ENCODE data around the gene MAPK8IP3. TPM values are rescaled to one million over a fixed set of nuclear protein-coding genes. Genes with fewer than 3 reads are reported as not detected.

Gene MAPK8IP3
- total and polyA plus RNA-seq, 9 of the 15 experiments (the other 6 are each of a cell fraction or from before 2014, with no cell fraction given): 0.17 to 58.7 (median 16.7) TPM

DNA sequence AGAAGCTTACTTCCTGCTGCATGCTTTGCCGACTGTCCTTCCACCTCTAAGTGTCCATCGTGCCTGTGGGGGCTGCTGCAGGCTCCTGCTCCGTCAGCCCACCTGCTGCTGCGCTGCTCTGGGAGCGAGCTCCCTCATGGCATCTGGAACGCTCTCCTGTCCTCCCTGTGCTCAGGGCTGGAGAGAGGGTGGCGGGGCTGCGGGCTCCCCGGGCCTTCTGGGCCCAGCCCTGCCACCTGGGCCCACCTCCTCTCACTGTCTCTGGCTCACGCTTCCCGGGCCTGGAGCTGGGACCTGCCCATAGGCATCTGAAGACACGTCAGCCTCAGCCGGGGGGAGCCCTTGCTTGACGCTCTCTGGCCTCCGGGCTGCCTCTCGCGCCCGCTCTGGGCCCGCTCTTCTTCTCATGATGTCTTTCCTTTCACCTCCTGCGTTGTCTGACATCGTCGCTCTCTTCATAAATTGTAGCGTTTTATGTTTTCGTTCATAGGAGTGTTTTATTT, 38.4 kb downstream of the MAPK8IP3 start:
- Histone ChIP-seq H3K4me1 (replicated peaks in 1 of 2; ENCODE audit: control insufficient read depth in 2 of 2, insufficient read depth in 2 of 2, low read length in 2 of 2) (peaks cover 0 to 36% of the 10 kb centered on the region in 2 experiments; a peak in 2 of 5 replicates), H4K20me1 (replicated peaks; ENCODE audit: control insufficient read depth, insufficient read depth, low read length) (no peaks in the 10 kb centered on the region), H3K27ac (ENCODE audit: extremely low read depth, low read depth, low read length) (no peak overlapping the region), H3K9me1 (ENCODE audit: control insufficient read depth, insufficient read depth, low read length) (peaks cover 1% of the 10 kb centered on the region), H3K4me3 (no peak overlapping the region), H3K36me3 (ENCODE audit: control insufficient read depth, insufficient read depth, low read length) (peaks cover 38% of the 10 kb centered on the region; the same call in 1 of the 3 replicates), H3K27me3 (ENCODE audit: control insufficient read depth in 2 of 2, insufficient read depth in 2 of 2, low read length in 2 of 2) (no peaks in the 10 kb centered on the region; a peak in 1 of 5 replicates), H3K9ac (ENCODE audit: insufficient read depth in 1 of 2, low read depth in 2 of 2, low read length in 2 of 2) (peak overlapping the region in 1 of 2 experiments; percentile 48; a peak in 1 of 4 replicates), H3K4me2 (ENCODE audit: insufficient read depth, low read length) (no peak overlapping the region), H2AFZ (ENCODE audit: low read depth, low read length) (no peak overlapping the region), H3K79me2 (ENCODE audit: control insufficient read depth, insufficient read depth, low read length) (no peaks in the 10 kb centered on the region), H3K9me3 (replicated peaks; ENCODE audit: control insufficient read depth, insufficient read depth, low read depth, low read length) (peaks cover 5% of the 10 kb centered on the region; the same call in 1 of the 2 replicates)
- 89% methylated on average over 20 of the region's 24 CpGs for WGBS (ENCODE audit: insufficient coverage, low coverage, missing lambda C conversion rate)
- in situ Hi-C loops (cut with MboI): no loop called here
- no peak for FAIRE-seq
- TF ChIP-seq KAT7 (CRISPR knock-in tag; IDR thresholded peaks at IDR 0.05; ENCODE audit: borderline replicate concordance): no peak
- peak; percentile 39 for TF ChIP-seq RBM22 (IDR thresholded peaks at IDR 0.05; ENCODE audit: low read depth, low read length, poor library complexity, severe bottlenecking)
- DNase-seq (ENCODE audit: extremely low read depth in 1 of 4, low spot score in 3 of 4): no peak
- intact Hi-C loops (cut with micrococcal nuclease): no loop called here
- no TSS peak for BruUV-seq (replicated peaks)
- CTCF ChIA-PET (ENCODE audit: low intra/inter-chr PET ratio): no interaction called here
- ATAC-seq: no peak
- POLR2A ChIA-PET: interaction anchor here (1.3 kb wide), 1 partner anchor 23 kb away, joined by 3 read pairs; no protein-coding TSS in a partner anchor

DNA sequence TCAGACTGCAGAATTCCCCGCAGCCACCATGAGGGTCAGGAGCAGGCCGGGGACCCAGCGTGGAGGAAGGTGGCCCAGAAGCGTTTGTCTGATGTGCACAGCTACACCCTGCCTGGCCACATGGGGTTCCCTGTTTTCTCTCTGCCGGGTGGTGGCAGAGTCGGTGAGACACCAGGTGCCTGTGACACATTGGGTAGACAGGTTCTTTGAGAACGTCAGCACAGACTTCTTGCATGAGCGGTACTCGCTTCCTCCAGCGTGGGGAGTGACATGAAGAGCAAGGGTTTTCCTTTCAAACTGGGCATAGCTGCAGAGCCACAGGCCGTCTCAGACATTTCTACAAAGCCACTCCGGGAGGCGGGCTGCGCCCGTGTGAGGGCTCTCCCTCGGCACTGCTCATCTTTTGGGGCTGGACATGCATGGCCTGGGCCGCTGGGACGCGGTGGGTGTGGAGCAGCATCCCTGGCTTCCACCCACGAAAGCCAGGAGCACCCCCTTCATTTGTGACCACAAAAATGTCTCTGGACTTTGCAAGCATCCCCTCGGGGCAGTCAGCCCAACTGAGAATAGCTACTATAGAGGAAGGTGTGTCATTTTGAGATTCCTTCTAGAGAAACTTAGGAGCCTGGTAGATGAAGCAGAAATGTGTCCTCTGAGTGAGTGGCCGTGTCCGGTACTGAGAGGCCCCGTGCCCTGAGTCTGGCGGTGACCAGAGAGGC, 39.3 kb downstream of the MAPK8IP3 start:
- Histone ChIP-seq H3K79me2 (ENCODE audit: control insufficient read depth, insufficient read depth, low read length) (no peaks in the 10 kb centered on the region), H2AFZ (ENCODE audit: low read depth, low read length) (no peak overlapping the region), H3K4me3 (no peak overlapping the region), H3K9me1 (ENCODE audit: control insufficient read depth, insufficient read depth, low read length) (peaks cover 3% of the 10 kb centered on the region), H3K36me3 (ENCODE audit: control insufficient read depth, insufficient read depth, low read length) (peaks cover 42% of the 10 kb centered on the region; the same call in 1 of the 3 replicates), H4K20me1 (replicated peaks; ENCODE audit: control insufficient read depth, insufficient read depth, low read length) (no peaks in the 10 kb centered on the region), H3K27me3 (ENCODE audit: control insufficient read depth in 2 of 2, insufficient read depth in 2 of 2, low read length in 2 of 2) (no peaks in the 10 kb centered on the region; a peak in 1 of 5 replicates), H3K9me3 (replicated peaks; ENCODE audit: control insufficient read depth, insufficient read depth, low read depth, low read length) (no peaks in the 10 kb centered on the region), H3K9ac (ENCODE audit: insufficient read depth in 1 of 2, low read depth in 2 of 2, low read length in 2 of 2) (no peak overlapping the region; a peak in 1 of 4 replicates), H3K27ac (ENCODE audit: extremely low read depth, low read depth, low read length) (no peak overlapping the region), H3K4me2 (ENCODE audit: insufficient read depth, low read length) (no peak overlapping the region), H3K4me1 (replicated peaks in 1 of 2; ENCODE audit: control insufficient read depth in 2 of 2, insufficient read depth in 2 of 2, low read length in 2 of 2) (peaks cover 0 to 30% of the 10 kb centered on the region in 2 experiments; a peak in 2 of 5 replicates)
- 86% methylated on average over 20 of the region's 25 CpGs for WGBS (ENCODE audit: insufficient coverage, low coverage, missing lambda C conversion rate)
- TSS peak; percentile 35 for BruUV-seq (replicated peaks)
- CTCF ChIA-PET (ENCODE audit: low intra/inter-chr PET ratio): no interaction called here
- POLR2A ChIA-PET: interaction anchor here (0.6 to 1.2 kb wide), 2 partner anchors 24 to 161 kb away, joined by 3 to 4 read pairs; no protein-coding TSS in a partner anchor
- ATAC-seq (no peak), FAIRE-seq (no peak), DNase-seq (ENCODE audit: extremely low read depth in 1 of 4, low spot score in 3 of 4) (no peak)
- in situ Hi-C loops (cut with MboI) (no loop called here), intact Hi-C loops (cut with micrococcal nuclease) (no loop called here)
- TF ChIP-seq, protein P1, sequence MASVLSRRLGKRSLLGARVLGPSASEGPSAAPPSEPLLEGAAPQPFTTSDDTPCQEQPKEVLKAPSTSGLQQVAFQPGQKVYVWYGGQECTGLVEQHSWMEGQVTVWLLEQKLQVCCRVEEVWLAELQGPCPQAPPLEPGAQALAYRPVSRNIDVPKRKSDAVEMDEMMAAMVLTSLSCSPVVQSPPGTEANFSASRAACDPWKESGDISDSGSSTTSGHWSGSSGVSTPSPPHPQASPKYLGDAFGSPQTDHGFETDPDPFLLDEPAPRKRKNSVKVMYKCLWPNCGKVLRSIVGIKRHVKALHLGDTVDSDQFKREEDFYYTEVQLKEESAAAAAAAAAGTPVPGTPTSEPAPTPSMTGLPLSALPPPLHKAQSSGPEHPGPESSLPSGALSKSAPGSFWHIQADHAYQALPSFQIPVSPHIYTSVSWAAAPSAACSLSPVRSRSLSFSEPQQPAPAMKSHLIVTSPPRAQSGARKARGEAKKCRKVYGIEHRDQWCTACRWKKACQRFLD (CRISPR knock-in tag; IDR thresholded peaks at IDR 0.05): no peak
- TF ChIP-seq NFYB (IDR thresholded peaks at IDR 0.05; ENCODE audit: extremely low read depth, insufficient read length) (no peak), SP1 (CRISPR knock-in tag; IDR thresholded peaks at IDR 0.05) (no peak), NCOA1 (IDR thresholded peaks at IDR 0.05; ENCODE audit: low read depth) (no peak), ZNF384 (IDR thresholded peaks at IDR 0.05; ENCODE audit: low read depth, low read length) (no peak), ZBTB17 (CRISPR knock-in tag; IDR thresholded peaks at IDR 0.05) (no peak), ZNF311 (CRISPR knock-in tag; IDR thresholded peaks at IDR 0.05) (no peak)
- TF ChIP-seq, protein P2, sequence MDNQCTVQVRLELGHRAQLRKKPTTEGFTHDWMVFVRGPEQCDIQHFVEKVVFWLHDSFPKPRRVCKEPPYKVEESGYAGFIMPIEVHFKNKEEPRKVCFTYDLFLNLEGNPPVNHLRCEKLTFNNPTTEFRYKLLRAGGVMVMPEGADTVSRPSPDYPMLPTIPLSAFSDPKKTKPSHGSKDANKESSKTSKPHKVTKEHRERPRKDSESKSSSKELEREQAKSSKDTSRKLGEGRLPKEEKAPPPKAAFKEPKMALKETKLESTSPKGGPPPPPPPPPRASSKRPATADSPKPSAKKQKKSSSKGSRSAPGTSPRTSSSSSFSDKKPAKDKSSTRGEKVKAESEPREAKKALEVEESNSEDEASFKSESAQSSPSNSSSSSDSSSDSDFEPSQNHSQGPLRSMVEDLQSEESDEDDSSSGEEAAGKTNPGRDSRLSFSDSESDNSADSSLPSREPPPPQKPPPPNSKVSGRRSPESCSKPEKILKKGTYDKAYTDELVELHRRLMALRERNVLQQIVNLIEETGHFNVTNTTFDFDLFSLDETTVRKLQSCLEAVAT (IDR thresholded peaks at IDR 0.05): no peak
- TF ChIP-seq, protein P3, sequence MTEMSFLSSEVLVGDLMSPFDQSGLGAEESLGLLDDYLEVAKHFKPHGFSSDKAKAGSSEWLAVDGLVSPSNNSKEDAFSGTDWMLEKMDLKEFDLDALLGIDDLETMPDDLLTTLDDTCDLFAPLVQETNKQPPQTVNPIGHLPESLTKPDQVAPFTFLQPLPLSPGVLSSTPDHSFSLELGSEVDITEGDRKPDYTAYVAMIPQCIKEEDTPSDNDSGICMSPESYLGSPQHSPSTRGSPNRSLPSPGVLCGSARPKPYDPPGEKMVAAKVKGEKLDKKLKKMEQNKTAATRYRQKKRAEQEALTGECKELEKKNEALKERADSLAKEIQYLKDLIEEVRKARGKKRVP (CRISPR knock-in tag; IDR thresholded peaks at IDR 0.05): no peak
